Measurements from ENCODE around the gene PTN. TPM values are rescaled to one million over a fixed set of nuclear protein-coding genes. Genes with fewer than 3 reads are reported as not detected.
A peak's percentile ranks its signal among the peaks of the same experiment; 100 is the strongest.

The PTN gene
- polyA plus RNA-seq, 1 experiment: 168 TPM

DNA sequence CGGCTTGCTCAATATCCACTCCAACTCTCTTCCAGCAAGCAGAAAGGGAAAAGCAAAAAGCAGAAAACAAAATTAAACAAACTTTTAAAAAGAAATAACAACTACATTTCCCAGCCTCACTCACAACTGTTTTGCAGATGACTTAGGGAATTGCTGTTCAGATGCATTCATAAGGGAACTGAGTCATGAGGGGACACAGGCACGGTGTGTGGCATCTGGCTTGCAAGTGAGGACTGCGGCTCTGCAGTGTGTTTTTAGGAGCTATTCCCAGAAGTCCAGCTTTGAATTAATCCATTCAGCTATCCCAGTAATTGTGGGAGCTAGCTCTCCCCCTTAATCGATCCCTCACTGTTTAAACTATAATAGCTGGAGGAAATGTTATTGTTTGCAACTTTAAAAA, 30.3 kb downstream of the PTN start:
- no peaks in the 10 kb centered on the region for H3K27me3 ChIP-seq (ENCODE audit: control insufficient read depth, insufficient read depth, low read length)
- no peak overlapping the region for H3K4me3 ChIP-seq (ENCODE audit: low read depth, low read length)
- DNase-seq (ENCODE audit: low read depth, low spot score): no peak
- H3K9me3 ChIP-seq (ENCODE audit: control insufficient read depth, insufficient read depth, low read length): no peaks in the 10 kb centered on the region
- CTCF ChIA-PET: interaction anchor here (0.6 to 1.0 kb wide), 2 partner anchors 9 kb away, joined by 3 read pairs; no protein-coding TSS in a partner anchor
- POLR2A ChIA-PET: no interaction called here
- H3K27ac ChIP-seq (ENCODE audit: low read depth, low read length): no peak overlapping the region
- TF ChIP-seq, protein P1, sequence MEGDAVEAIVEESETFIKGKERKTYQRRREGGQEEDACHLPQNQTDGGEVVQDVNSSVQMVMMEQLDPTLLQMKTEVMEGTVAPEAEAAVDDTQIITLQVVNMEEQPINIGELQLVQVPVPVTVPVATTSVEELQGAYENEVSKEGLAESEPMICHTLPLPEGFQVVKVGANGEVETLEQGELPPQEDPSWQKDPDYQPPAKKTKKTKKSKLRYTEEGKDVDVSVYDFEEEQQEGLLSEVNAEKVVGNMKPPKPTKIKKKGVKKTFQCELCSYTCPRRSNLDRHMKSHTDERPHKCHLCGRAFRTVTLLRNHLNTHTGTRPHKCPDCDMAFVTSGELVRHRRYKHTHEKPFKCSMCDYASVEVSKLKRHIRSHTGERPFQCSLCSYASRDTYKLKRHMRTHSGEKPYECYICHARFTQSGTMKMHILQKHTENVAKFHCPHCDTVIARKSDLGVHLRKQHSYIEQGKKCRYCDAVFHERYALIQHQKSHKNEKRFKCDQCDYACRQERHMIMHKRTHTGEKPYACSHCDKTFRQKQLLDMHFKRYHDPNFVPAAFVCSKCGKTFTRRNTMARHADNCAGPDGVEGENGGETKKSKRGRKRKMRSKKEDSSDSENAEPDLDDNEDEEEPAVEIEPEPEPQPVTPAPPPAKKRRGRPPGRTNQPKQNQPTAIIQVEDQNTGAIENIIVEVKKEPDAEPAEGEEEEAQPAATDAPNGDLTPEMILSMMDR (IDR thresholded peaks at IDR 0.05; ENCODE audit: low read depth, low read length): no peak

DNA sequence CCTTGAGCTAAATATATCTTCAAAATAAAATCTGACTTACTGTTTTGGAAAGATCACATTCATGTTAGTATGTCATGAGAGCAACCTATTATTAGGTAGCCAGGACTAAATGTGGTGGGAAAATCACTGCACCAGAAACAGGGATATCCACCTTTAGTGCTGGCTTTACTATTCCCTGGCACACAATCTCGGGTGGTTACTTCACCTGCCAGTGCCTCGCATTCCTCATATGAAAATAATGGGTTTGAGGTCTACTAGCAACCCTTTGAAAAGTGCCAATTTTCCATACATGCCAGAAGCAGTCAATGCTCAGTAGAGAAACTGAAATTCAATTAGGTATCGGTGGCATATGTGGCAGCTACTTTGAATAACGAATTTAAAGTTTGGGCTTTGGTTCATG, 36.8 kb downstream of the PTN start:
- POLR2A ChIA-PET: no interaction called here
- DNase-seq (ENCODE audit: low read depth, low spot score): no peak

DNA sequence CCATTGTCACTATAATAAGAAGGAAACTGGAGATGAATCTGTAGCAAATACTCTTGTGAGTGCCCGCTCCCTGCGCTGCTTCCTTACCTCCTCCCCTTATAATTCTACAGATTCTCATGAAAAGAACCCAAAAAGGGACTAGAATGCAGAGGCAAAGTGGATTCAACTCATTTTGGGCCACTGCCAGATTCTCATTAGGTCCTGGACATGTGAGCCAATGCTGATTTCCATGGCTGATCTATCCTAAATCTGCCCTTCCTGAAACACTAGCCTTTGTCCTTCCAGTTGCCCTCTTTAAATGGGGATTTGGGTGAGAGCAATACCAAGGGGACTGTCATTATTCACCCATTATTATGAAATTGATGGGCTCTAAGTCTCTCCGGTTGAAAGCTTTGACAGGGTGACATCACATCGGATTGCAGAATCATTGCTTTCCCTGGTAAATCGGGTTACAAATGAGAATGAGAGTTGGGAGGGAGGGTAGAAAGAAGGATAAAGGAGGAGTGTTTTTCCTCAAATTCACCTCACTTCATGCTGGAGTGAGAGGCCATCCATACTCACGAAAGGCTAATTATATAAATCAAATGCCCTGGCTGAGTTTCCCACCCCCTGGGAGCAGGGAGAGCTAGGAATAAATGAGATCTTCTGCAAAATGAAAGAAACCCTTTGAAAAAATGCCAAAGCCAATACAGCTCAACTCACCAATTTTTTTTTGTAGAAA, 37.5 kb downstream of the PTN start:
- Histone ChIP-seq H3K4me3 (ENCODE audit: low read depth, low read length) (no peak overlapping the region), H3K27ac (ENCODE audit: low read depth, low read length) (no peak overlapping the region), H3K27me3 (ENCODE audit: control insufficient read depth, insufficient read depth, low read length) (no peaks in the 10 kb centered on the region), H3K9me3 (ENCODE audit: control insufficient read depth, insufficient read depth, low read length) (no peaks in the 10 kb centered on the region)
- DNase-seq (ENCODE audit: low read depth, low spot score): no peak
- CTCF ChIA-PET: interaction anchor here (2.3 kb wide), 1 partner anchor 286 kb away, joined by 8 read pairs; no protein-coding TSS in a partner anchor
- POLR2A ChIA-PET: no interaction called here
- TF ChIP-seq, protein P1 (IDR thresholded peaks at IDR 0.05; ENCODE audit: low read depth, low read length): no peak

More for the DNA sequence above, 36.8 kb downstream of the PTN start:
- CTCF ChIA-PET: interaction anchor here (2.3 kb wide), 1 partner anchor 285 kb away, joined by 8 read pairs; no protein-coding TSS in a partner anchor
- Histone ChIP-seq H3K27me3 (ENCODE audit: control insufficient read depth, insufficient read depth, low read length) (no peaks in the 10 kb centered on the region), H3K4me3 (ENCODE audit: low read depth, low read length) (no peak overlapping the region), H3K9me3 (ENCODE audit: control insufficient read depth, insufficient read depth, low read length) (no peaks in the 10 kb centered on the region), H3K27ac (ENCODE audit: low read depth, low read length) (no peak overlapping the region)
- TF ChIP-seq, protein P1 (IDR thresholded peaks at IDR 0.05; ENCODE audit: low read depth, low read length): no peak

DNA sequence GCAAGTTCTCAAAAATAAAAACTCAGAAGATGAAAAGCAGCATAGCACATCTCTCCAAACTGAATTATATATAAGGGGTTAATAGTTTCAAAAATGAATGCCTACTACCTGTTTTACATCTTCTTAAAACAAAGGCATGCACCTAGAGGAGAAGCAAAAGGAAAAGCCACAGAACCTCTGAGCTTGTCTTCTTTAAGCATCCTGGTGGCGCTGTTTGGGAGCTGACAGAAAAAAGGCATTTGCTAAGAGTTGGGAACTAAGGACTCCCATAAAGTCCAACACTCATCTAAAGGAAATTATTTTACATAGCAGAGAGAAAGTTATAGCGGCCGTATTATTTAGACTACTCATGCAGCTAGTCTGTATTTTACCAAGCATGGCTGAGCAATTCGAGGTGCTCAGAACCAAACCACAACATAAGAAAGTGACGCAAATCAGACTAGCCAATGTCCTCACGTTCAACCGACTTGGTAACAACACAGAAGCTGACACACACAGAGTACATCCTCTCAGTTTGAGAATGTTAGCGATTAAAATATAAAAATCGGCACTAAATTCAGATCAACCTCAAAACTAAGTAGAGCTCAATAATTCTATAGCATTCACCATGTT, 38.8 kb downstream of the PTN start:
- Histone ChIP-seq H3K27ac (ENCODE audit: low read depth, low read length) (no peak overlapping the region), H3K27me3 (ENCODE audit: control insufficient read depth, insufficient read depth, low read length) (no peaks in the 10 kb centered on the region), H3K4me3 (ENCODE audit: low read depth, low read length) (peak overlapping the region; percentile 17), H3K9me3 (ENCODE audit: control insufficient read depth, insufficient read depth, low read length) (no peaks in the 10 kb centered on the region)
- TF ChIP-seq, protein P1 (IDR thresholded peaks at IDR 0.05; ENCODE audit: low read depth, low read length): peak; percentile 19; the same call in 1 of the 2 replicates
- ChIA-PET POLR2A (no interaction called here), CTCF (interaction anchor here (0.6 to 2.3 kb wide), 5 partner anchors 8 to 422 kb away, joined by 3 to 8 read pairs (median 5); no protein-coding TSS in a partner anchor)
- peak; percentile 37 for DNase-seq (ENCODE audit: low read depth, low spot score)

DNA sequence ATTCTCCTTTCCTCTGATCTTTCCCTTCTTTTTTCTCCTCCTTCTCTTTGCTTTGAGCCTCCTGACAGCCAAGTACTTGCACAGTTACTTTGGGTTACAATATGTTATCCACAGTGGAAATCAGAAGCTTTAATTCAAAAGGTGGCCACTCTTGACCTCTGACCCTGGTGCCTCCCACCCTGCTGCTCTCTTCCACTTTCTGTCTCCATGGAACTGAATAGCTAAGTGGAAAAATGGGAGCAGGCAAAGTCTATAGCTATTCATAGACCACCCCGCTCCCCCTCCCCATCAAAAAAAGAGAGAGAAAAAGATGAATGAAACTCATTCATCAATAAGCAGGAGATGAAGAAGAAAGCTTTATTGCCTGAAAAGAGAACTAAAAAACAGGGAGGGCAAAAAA, 39.4 kb downstream of the PTN start:
- no peaks in the 10 kb centered on the region for H3K27me3 ChIP-seq (ENCODE audit: control insufficient read depth, insufficient read depth, low read length)
- DNase-seq (ENCODE audit: low read depth, low spot score): no peak
- no peaks in the 10 kb centered on the region for H3K9me3 ChIP-seq (ENCODE audit: control insufficient read depth, insufficient read depth, low read length)
- ChIA-PET CTCF (interaction anchor here (0.6 to 2.3 kb wide), 4 partner anchors 8 to 288 kb away, joined by 3 to 8 read pairs (median 4); no protein-coding TSS in a partner anchor), POLR2A (no interaction called here)
- H3K27ac ChIP-seq (ENCODE audit: low read depth, low read length): no peak overlapping the region
- H3K4me3 ChIP-seq (ENCODE audit: low read depth, low read length): no peak overlapping the region
- TF ChIP-seq, protein P1 (IDR thresholded peaks at IDR 0.05; ENCODE audit: low read depth, low read length): no peak

All from AG04450 (cell line).